ENCODE data around the gene PITPNM1.
"Not testable (repeated sequence)": the region's sequence is repeated elsewhere in the genome, so short reads cannot be mapped to it uniquely, and the experiment has no call there.

Gene PITPNM1

GRCh38 chr11:67466367-67466766 lies 38.8 kb downstream of the PITPNM1 start:
- no peak for DNase-seq (ENCODE audit: low read depth)

- DNase-seq (ENCODE audit: low read depth): not testable (repeated sequence)
Observed at GRCh38 chr11:67465530-67465929, 39.6 kb downstream of the PITPNM1 start.

- DNase-seq (ENCODE audit: low read depth): no peak
Observed at GRCh38 chr11:67465189-67465510, 40.0 kb downstream of the PITPNM1 start.

- DNase-seq (ENCODE audit: low read depth): peak; percentile 86
Observed at GRCh38 chr11:67464411-67465188, 40.6 kb downstream of the PITPNM1 start.

GRCh38 chr11:67463680-67464410 lies 41.3 kb downstream of the PITPNM1 start:
- DNase-seq (ENCODE audit: low read depth): no peak

- no peak for DNase-seq (ENCODE audit: low read depth)
Observed at GRCh38 chr11:67463186-67463585, 42.0 kb downstream of the PITPNM1 start.

- DNase-seq (ENCODE audit: low read depth): no peak
Observed at GRCh38 chr11:67458266-67458665, 46.9 kb downstream of the PITPNM1 start.

GRCh38 chr11:67457453-67457852 lies 47.7 kb downstream of the PITPNM1 start:
- DNase-seq (ENCODE audit: low read depth): no peak

GRCh38 chr11:67456068-67456705 lies 49.0 kb downstream of the PITPNM1 start:
- no peak for DNase-seq (ENCODE audit: low read depth)

GRCh38 chr11:67455054-67455453 lies 50.1 kb downstream of the PITPNM1 start, which contains the start of gene CABP4:
Gene CABP4 (plus strand): TSS chr11:67455354. CDS start chr11:67455424, 70 bp downstream.
- DNase-seq (ENCODE audit: low read depth): no peak

GRCh38 chr11:67453816-67454732 lies 51.1 kb downstream of the PITPNM1 start:
- no peak for DNase-seq (ENCODE audit: low read depth)

GRCh38 chr11:67452141-67452952 lies 52.8 kb downstream of the PITPNM1 start, which contains the start of gene GPR152:
Gene GPR152 (minus strand): TSS chr11:67452729. CDS start chr11:67452724, 5 bp downstream.
- DNase-seq (ENCODE audit: low read depth): no peak

GRCh38 chr11:67451658-67451976 lies 53.5 kb downstream of the PITPNM1 start:
- no peak for DNase-seq (ENCODE audit: low read depth)

GRCh38 chr11:67450796-67451657 lies 54.1 kb downstream of the PITPNM1 start:
- no peak for DNase-seq (ENCODE audit: low read depth)

GRCh38 chr11:67449116-67449844 lies 55.9 kb downstream of the PITPNM1 start:
- DNase-seq (ENCODE audit: low read depth): no peak

- DNase-seq (ENCODE audit: low read depth): no peak
Observed at GRCh38 chr11:67448220-67448609, 56.9 kb downstream of the PITPNM1 start.

- no peak for DNase-seq (ENCODE audit: low read depth)
Observed at GRCh38 chr11:67445515-67445914, 59.6 kb downstream of the PITPNM1 start.

GRCh38 chr11:67442504-67443404 lies 62.4 kb downstream of the PITPNM1 start:
- DNase-seq (ENCODE audit: low read depth): no peak
